T-helper 17 cell (primary cell): Measurements from ENCODE around the gene DCDC2C. TPM values are rescaled to one million over a fixed set of nuclear protein-coding genes. Genes with fewer than 3 reads are reported as not detected.

Experiments used
- ATAC-seq: fragments of 150-1000 bp; cut with Tn5 transposase; 2 replicates; pipeline ENCODE4 v1.10.0; 2021; ENCODE audit warnings: mild to moderate bottlenecking, moderate library complexity
- DNase-seq, 3 donors: peaks; one replicate each; pipeline versions ENCODE4 v3.0.0 to v3.0.0-alpha.2; 2020 to 2021
- H3K9me3 ChIP-seq: one replicate; pipeline ENCODE4 v1.7.0; 2013; ENCODE audit warnings: low read length, mild to moderate bottlenecking; ENCODE audit not compliant: control insufficient read depth, poor library complexity, severe bottlenecking
- H3K27ac Mint-ChIP-seq: one replicate; pipeline ENCODE4 v1.8.0; 2022; ENCODE audit warnings: mild to moderate bottlenecking, moderate library complexity, mixed read lengths
- H3K27me3 Mint-ChIP-seq: one replicate; pipeline ENCODE4 v1.8.0; 2022; ENCODE audit warnings: mixed read lengths
- H3K36me3 Mint-ChIP-seq: one replicate; pipeline ENCODE4 v1.8.0; 2022; ENCODE audit warnings: low read depth, mixed read lengths
- H3K4me1 Mint-ChIP-seq: one replicate; pipeline ENCODE4 v1.8.0; 2022; ENCODE audit warnings: mild to moderate bottlenecking, mixed read lengths
- H3K4me3 Mint-ChIP-seq: one replicate; pipeline ENCODE4 v1.8.0; 2022; ENCODE audit warnings: mild to moderate bottlenecking, moderate library complexity, mixed read lengths
- total RNA-seq, 4 donors: library from RNA in 2 of 4; stranded (reverse) in 2 of 4; gene quantifications; one replicate each; pipeline ENCODE4 v1.2.3 and lab custom pipeline; 2022 to 2026

DCDC2C gene
- total RNA-seq, 2 donors from 2014 or later = not detected

DNA sequence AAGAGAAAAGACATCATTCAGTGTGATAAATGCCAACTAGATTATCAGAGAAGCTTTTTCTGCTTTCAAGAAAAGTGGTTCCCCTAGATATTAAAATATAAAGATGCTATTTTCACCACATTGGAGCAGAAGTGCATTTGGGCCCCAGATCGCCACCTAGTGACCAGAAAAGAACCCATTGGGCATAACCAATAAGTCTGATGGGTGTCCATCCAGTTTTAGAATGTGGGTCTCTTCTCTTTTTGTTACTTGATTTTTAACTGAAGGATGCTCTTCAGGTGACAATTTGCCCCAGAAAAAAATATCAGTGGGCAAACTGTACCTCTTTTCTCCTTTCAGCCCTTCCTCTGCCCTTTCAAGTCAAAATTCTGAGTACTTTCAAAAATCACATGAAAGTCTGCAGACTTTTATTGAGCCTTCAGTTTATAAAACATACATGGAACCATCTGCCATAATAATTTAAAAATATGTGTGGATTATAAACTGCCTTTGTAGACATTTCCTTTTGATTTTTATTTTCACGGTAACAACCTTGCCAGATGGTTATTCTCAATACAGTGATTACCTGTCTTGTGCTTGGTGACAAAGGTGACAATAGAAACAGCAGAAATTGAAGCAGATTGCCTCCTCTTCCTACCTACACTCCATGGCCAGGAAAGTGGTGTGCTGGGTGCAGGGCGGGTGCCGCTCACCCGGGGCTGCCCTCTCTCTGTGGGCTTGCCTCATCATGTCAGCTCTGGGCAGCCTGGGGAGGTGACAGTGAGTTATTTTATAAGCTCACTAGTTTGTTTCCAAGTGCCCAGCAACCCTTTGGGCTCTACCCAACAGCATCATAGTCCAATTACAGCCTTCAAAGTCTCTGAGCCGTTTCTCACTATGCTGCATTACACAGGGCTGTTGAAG, 124.5 kb downstream of the DCDC2C start:
- no peaks in the 10 kb centered on the region for H3K9me3 ChIP-seq
- H3K4me1 Mint-ChIP-seq = no peaks in the 10 kb centered on the region
- no peak overlapping the region for H3K4me3 Mint-ChIP-seq
- H3K27me3 Mint-ChIP-seq = no peaks in the 10 kb centered on the region
- DNase-seq = no peak
- no peak overlapping the region for H3K27ac Mint-ChIP-seq
- ATAC-seq = no peak
- no peaks in the 10 kb centered on the region for H3K36me3 Mint-ChIP-seq

DNA sequence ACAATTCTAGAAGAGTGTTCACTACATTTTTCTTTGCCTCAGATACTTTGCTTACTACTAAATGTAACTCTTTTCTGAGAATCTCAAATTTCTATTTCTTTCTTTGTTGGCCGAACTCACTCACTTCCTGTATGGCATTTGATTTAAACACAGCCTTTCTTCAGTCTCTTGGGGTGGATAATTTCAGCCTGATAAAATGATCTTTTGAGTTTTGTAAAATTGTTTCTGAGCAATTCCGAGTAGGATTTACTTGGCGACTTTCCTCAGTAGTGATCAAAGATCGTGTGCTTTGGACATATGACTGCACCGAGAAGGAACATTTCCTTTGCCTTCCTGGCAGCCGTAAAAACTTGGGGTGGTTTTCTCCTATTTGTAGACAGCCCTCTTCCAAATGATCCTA, 127.4 kb downstream of the DCDC2C start:
- DNase-seq = no peak
- Mint-ChIP-seq H3K36me3 (no peaks in the 10 kb centered on the region), H3K4me1 (no peaks in the 10 kb centered on the region), H3K27ac (no peak overlapping the region), H3K4me3 (no peak overlapping the region), H3K27me3 (no peaks in the 10 kb centered on the region)
- H3K9me3 ChIP-seq = no peaks in the 10 kb centered on the region
- ATAC-seq = no peak

DNA sequence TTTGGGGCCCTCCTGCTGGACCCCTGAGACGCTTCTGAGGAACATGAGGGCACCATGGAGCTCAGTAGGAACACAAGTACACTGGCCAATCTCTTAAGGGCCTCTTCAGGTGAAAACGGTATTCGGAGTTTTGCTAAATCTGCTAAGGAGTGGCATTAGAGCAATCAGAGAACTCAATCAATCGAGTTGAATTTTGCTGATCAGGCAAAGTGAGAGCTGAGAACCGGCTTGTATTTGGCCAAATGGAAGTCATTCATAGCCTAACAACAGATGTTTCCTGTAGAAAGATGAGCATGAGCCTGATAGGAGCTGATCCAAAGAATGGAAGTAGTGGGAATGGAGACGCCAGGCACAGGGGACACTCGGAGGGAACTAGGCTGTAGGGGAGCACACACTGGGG, 133.7 kb downstream of the DCDC2C start:
- Mint-ChIP-seq H3K27ac (no peak overlapping the region), H3K4me1 (no peaks in the 10 kb centered on the region), H3K4me3 (no peak overlapping the region), H3K27me3 (no peaks in the 10 kb centered on the region), H3K36me3 (no peaks in the 10 kb centered on the region)
- H3K9me3 ChIP-seq = no peaks in the 10 kb centered on the region
- ATAC-seq (no peak), DNase-seq (no peak)

DNA sequence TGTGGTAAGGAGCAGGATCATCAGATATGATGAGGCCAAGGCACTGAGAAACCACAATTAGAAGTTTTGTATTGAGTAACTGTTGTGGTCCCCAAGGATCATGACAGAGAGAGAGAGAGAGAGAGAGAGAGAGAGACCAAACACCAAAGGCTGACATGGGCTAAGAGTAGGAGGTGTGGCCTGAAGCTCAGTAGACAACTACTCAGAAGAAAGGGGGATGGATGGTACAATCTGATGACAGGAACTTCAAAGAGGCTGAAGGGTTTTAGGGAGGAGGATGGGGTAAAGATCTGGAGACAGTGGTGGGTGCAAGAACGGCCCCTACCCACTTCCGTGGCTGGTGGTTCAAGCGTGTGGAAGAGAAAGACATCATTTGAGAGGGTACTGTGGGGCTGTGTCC, 135.0 kb downstream of the DCDC2C start:
- Mint-ChIP-seq H3K4me1 (no peaks in the 10 kb centered on the region), H3K4me3 (no peak overlapping the region), H3K27ac (no peak overlapping the region), H3K36me3 (no peaks in the 10 kb centered on the region), H3K27me3 (no peaks in the 10 kb centered on the region)
- ATAC-seq = no peak
- no peaks in the 10 kb centered on the region for H3K9me3 ChIP-seq
- DNase-seq = no peak

DNA sequence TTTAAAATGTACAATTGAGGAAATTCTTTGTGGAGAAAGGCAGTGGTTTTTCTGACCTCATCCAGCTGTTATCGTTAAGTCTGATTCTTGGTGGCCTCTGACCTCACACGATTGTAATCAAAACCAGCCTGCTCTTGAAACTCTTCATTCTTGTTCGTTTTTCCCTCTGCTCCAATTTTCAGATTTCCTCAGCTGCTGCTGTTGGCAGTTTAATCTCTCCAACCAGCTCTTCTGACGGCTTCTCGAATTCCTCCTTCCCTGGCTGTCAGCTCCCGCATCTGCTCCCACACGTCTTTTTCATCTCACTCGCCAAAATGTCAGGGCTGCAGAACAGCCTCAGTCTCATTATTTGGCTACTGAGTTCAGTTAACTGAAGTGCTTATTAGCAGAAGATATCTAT, 136.1 kb downstream of the DCDC2C start:
- Mint-ChIP-seq H3K4me1 (no peaks in the 10 kb centered on the region), H3K36me3 (no peaks in the 10 kb centered on the region), H3K4me3 (no peak overlapping the region), H3K27ac (no peak overlapping the region), H3K27me3 (no peaks in the 10 kb centered on the region)
- H3K9me3 ChIP-seq = no peaks in the 10 kb centered on the region
- no peak for ATAC-seq
- DNase-seq = no peak

DNA sequence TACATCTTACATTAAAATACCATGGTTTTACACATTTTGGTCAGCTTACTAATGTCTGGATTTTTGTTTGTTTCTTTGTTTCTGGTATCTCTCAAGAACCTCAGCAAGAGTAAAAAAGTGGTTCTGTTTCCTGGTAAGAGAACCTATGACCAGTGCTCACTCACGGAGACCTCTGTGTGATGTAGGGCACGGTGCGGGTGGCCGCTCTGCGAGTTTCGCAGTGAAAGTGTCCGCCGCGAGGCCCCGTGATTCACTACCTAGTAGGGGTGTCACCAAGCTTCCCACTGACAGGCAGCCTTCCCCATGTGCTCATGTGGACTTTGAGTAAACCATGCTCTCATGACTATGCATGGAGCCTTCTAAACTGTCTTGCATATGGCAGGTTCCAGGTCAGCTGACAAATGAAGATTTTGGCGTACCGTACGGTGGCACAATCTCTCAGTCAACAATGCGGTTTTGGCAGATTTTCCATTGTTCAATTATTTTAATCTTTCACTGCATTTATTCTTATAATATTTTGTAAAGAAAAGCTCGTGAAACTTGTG, 137.3 kb downstream of the DCDC2C start:
- H3K4me3 Mint-ChIP-seq = no peak overlapping the region
- no peaks in the 10 kb centered on the region for H3K27me3 Mint-ChIP-seq
- H3K27ac Mint-ChIP-seq = no peak overlapping the region
- H3K9me3 ChIP-seq = no peaks in the 10 kb centered on the region
- no peak for DNase-seq
- no peaks in the 10 kb centered on the region for H3K36me3 Mint-ChIP-seq
- no peaks in the 10 kb centered on the region for H3K4me1 Mint-ChIP-seq
- no peak for ATAC-seq

DNA sequence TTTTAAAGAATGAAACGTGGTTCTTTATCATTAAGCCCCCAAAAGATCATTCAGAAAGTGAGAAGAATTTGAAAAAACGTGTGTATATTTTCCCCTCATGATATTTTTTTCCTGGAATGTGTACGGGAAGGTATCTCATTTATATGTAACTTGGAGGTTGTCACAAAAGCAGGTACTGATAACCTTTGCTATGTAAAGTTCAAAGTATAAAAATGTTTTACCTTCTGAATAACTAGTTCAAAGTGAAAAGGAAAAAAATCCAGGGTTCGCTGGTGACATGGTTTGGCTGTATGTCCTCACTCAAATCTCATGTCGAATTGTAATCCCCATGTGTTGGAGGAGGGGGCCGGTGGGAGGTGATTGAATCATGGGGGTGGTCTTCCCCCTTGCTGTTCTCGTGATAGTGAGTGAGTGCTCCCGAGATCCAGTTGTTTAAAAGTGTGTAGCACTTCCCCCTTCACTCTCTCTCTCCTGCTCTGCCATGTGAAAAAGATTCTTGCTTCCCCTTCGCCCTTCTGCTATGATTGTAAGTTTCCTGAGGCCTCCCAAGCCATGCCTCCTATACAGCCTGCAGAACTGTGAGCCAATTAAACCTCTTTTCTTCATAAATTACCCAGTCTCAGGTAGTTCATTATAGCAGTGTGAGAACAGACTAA, 144.2 kb downstream of the DCDC2C start:
- H3K36me3 Mint-ChIP-seq = no peaks in the 10 kb centered on the region
- DNase-seq = no peak
- H3K27ac Mint-ChIP-seq = no peak overlapping the region
- H3K27me3 Mint-ChIP-seq = no peaks in the 10 kb centered on the region
- H3K4me3 Mint-ChIP-seq = no peak overlapping the region
- H3K4me1 Mint-ChIP-seq = no peaks in the 10 kb centered on the region
- no peaks in the 10 kb centered on the region for H3K9me3 ChIP-seq
- no peak for ATAC-seq

DNA sequence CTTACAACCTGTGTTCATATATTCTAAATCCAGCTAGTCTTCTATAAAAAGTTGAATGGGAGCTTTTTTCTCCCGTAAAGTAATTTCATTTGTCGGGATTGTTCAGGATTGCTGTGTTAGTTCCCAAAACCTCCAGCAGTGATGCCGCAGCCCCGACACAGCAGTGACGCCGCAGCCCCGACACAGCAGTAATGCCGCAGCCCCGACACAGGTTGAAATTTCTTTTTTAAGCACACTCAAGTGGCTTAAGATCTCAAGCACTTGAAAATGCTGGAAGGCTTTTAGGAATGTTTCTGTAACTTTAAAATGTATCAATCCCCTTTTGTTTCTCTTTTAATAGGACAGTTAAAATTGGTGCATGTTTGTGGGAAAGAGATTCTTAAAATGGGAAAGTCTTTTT, 145.4 kb downstream of the DCDC2C start:
- H3K9me3 ChIP-seq = no peaks in the 10 kb centered on the region
- no peaks in the 10 kb centered on the region for H3K4me1 Mint-ChIP-seq
- H3K27me3 Mint-ChIP-seq = no peaks in the 10 kb centered on the region
- H3K4me3 Mint-ChIP-seq = no peak overlapping the region
- no peak overlapping the region for H3K27ac Mint-ChIP-seq
- ATAC-seq (no peak), DNase-seq (no peak)
- no peaks in the 10 kb centered on the region for H3K36me3 Mint-ChIP-seq

DNA sequence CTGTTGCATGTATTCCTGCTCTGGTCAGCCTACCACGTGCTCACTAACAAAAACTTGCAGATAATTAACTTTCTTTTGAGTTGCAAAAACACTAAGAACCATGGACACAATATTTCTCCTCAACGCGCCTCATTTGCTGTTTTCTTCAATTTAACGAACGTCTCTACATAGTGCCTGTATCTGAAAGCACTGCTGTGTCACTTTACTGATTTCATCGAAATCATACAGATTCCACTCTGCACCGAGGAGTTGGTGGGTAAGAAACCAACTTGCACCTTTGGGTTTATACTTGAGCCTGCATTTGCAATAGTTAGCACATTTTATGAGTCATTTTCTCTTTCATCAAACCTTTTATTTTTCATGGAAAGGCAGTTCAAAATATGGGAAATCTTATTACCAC, 145.8 kb downstream of the DCDC2C start:
- Mint-ChIP-seq H3K27ac (no peak overlapping the region), H3K4me3 (no peak overlapping the region), H3K4me1 (no peaks in the 10 kb centered on the region), H3K27me3 (no peaks in the 10 kb centered on the region), H3K36me3 (no peaks in the 10 kb centered on the region)
- no peak for DNase-seq
- ATAC-seq = no peak
- H3K9me3 ChIP-seq = no peaks in the 10 kb centered on the region

DNA sequence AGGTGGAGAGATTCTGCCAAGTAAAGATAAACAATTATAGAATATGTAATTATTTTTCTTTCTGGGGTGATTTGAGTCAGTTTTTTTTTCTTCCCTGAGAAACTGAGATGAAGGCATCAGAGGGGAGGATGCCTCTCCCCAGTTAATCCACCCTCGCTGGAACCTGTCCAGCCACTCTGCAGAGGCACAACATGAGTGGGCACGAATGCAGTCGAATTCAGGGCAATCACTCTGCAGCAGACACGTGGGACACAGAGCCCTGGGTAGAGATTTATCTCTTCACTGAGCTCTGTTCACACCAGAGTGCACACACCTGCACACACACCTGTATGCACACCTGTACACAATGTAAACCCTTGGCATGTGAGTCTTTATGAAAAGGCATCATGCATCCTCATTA, 154.2 kb downstream of the DCDC2C start:
- Mint-ChIP-seq H3K4me1 (no peaks in the 10 kb centered on the region), H3K27me3 (no peaks in the 10 kb centered on the region), H3K27ac (no peak overlapping the region), H3K4me3 (no peak overlapping the region), H3K36me3 (no peaks in the 10 kb centered on the region)
- no peak for ATAC-seq
- no peak for DNase-seq
- no peaks in the 10 kb centered on the region for H3K9me3 ChIP-seq

DNA sequence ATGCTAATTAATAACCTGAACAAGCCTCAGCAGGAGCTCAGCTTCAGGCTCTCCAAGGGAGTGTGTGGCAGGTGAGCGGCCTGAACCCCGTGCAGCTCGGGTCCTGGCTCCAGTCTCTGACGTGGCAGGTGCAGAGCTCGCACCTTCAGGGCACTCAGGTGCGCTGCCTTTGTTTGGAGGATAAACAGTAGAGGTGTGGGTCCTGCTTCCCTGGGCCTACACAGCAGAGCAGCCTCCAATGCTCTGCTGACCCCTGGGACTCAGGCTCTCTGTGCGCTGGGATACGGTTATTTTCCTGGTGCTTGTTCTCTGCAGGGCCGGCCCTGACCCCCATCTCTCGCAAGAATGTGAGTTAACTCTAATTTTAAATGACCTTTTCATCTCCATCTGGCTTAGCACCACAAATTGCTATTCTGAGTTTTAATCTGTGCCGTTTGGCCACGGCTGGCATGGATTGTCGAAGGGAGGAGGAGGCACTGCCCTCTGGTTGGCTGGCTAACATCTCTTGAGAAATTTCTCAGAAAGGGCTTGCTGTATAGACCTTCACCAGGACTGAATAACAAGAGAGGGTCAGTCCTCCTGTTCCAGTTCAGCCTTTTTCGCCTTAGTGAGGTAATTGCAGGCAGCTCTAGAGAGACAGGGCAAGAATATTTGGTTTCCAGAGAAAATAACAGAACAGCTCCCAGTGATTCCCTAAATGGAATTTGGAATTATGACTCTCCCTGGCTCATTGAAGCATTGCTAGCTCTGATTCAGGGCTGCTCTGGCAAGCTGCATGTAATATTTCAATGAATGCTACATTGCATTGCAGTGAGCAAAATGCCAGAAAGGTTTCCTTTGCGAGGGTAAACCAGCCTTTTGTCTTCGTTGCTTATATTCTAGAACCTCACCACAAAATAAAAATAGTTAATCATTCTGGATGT, 161.8 kb downstream of the DCDC2C start:
- ATAC-seq (no peak), DNase-seq (no peak)
- no peaks in the 10 kb centered on the region for H3K36me3 Mint-ChIP-seq
- H3K4me3 Mint-ChIP-seq = no peak overlapping the region
- no peaks in the 10 kb centered on the region for H3K27me3 Mint-ChIP-seq
- H3K27ac Mint-ChIP-seq = no peak overlapping the region
- no peaks in the 10 kb centered on the region for H3K9me3 ChIP-seq
- H3K4me1 Mint-ChIP-seq = no peaks in the 10 kb centered on the region

DNA sequence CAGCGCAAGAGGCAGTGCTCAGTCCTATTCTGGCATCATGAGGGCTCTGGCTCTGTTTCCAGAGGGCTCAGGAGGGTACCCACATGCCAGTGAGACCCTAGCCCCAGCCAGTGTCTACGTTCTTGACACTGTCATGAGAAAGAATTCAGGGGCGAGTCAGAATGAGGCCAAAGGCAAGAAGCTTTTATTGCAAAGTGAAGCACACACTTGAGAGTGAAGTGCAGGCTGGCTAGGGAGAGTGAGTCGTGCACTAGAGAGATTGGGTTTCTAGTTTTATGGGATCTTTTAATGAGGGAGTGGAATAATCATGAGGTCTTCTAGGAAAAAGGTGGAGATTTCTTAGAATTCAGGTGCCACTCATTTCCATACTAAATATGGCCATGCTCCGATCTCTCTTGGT, 164.1 kb downstream of the DCDC2C start:
- no peak for ATAC-seq
- H3K9me3 ChIP-seq = no peaks in the 10 kb centered on the region

More for the DNA sequence above, 164.1 kb downstream of the DCDC2C start:
- Mint-ChIP-seq H3K36me3 (no peaks in the 10 kb centered on the region), H3K4me1 (no peaks in the 10 kb centered on the region), H3K27ac (no peak overlapping the region), H3K4me3 (no peak overlapping the region), H3K27me3 (no peaks in the 10 kb centered on the region)
- DNase-seq = no peak
